Hematopoietic multipotent progenitor cell treated with erythropoietin and hydrocortisone succinate and interleukin-3 and kit ligand, for 17 days (in vitro differentiated cells): ENCODE data around the gene MESP2.

ENCODE experiments used
- DNase-seq: peaks from one replicate; pipeline ENCODE4 v3.0.0-alpha.2; 2015; ENCODE audit warnings: low spot score

The MESP2 gene

GRCh38 chr15:89802231-89802928 lies 26.2 kb downstream of the MESP2 start:
- DNase-seq: no peak

DNA sequence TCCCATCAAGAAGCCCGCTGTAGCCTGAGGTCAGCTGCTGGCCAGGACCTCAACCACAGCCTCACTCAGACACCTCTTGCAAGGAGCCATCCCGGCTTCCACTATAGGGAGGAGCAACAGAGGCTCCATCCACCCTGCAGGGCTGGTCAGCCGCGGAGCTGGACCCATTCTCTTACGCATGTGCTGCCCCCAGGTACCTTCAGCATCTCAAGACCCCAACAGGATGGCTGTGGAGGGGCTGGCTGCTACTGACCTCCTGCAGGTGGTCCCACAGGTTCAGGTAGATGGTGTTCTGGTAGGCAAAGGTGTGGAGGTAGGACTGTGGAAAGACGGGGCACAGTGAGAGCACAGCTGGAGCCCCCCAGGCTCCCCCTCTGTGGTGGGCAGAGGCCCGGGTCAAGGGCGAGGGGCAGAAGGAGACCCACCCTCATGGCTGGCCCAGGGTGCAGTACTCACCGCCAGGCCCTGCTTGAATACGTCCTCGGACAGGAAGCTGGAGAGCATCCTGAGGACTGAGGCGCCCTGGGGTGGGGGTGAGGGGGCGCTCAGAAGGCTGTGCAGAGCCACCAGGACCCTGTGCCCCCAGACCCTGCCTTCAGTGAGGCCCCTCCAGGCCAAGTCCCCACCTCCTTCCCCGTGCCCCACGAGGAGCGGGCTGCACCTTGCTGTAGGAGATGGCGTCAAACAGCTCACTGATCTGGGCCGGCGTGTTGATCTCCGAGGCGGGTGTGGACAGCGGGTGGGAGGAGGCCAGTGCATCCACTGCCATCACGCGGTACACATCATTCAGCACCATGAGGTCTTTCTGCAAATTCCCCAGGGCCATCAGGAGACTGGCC lies 27.1 kb downstream of the MESP2 start:
- no peak for DNase-seq

- no peak for DNase-seq
Measured at GRCh38 chr15:89803941-89804800, 28.0 kb downstream of the MESP2 start.

DNA sequence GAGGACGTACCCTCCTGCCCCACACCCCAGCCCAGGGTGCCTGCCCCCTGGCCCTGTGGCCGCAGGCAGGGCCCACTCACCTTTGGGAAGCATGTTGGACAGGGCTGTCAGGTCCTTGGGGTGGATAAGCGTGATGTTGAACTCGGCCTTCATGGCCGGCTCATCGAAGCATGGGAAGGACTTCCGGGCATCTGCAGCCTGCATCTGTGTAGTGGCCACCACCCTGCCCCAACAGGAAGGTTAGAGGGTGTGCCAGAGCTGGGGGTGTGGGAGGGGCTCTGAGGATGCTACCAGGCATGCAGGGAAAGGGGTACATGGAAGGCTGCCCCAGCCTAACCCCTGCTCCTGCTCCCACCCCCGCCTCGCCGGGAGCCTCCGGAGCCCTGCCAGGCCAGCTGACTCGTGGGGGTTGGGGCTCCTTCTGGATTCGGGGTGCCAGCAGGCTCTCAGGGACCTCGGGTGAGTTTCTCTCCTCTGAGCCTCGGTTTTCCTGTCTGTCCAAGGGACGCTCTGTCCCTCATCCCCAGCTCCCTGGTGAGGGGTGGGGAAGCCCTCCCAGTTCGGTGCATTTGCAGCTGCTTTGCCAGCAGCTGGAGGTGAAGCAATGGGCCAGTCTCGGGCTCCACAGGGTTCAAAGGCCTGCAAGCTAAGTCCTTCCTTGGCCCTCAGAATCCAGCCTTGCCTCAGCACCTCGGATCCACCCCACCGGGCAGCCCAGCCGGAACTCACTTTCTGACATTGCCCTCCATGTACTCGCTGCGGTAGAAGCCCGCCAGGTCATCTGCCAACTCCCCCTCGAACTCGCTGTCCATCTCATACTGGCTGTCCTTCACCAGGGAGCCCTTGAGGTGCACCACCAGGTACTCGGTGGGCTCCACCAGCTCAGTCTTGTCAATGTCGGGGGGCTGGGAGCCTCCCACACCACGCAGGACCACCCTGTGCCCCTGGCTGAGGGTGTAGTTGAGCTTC lies 29.4 kb downstream of the MESP2 start:
- no peak for DNase-seq

DNA sequence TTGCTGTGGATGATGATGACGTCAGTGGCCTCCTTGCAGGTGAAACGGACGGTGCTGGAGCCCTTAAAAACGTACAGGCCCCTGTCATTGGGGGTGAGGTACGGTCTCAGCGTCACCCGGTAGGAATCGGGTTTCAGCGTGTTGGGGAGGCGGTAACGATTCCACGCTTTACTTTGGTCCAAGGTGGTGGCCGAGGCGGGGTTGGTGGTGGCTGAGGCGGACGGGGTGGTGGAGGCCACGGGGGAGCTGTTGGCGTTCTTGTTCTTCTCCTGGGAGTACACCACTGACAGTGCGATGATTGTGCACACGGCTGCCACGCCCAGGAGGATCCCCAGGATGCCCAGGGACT lies 30.1 kb downstream of the MESP2 start:
- DNase-seq: no peak

GRCh38 chr15:89806559-89807550 lies 30.7 kb downstream of the MESP2 start:
- no peak for DNase-seq

DNA sequence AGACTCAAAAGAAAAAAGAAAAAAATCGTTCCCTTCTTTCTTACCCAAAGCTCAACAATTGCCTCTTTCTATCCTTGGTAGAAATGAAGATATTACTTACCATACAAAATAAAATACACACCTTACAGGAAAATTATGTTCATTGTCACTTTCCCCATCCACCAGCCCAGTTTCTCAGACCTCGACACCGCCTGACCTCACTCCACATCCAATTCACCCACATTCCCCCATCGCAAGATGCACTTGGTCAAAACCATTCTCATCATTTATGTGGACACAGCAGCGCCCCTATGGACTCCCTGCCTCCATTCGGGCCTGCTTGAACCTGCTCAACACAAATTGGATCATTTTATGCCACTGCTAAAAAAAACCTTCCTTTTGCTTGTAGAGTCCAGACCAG lies 31.6 kb downstream of the MESP2 start:
- no peak for DNase-seq

GRCh38 chr15:89808160-89808870 lies 32.2 kb downstream of the MESP2 start:
- DNase-seq: no peak

DNA sequence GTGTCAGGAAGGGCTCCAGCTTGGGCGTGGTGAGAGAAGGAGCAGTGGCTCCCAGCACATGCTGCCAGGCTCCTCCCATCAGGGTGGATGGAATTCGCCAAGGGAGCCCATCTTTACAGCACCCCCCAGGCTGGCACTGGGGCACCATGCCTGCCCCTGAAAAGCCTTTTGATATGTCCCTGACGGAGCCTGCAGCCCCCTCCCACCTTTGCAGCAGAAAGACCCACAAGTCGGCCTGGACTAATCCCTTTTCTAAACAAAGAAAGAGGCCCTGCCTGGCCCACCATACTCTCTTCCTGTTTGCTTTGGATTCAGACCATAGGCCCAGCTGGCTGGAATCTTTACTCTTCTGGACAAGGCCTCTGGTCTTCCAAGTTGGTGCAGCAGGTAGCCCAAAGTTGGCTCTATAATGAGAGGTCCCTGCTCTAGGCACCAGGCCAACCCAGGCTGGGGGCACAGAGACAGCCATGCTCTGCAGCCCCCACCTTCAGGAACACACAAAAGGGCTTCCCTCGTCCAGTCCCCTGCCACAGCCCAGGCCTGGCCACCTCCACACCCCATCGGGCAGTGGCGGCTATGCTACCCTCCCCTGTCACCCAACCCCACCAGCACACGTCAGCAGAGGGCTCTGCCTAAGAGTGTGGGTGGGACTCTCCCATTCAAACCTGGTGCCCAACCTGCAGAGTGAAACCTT lies 33.1 kb downstream of the MESP2 start:
- DNase-seq: no peak

DNA sequence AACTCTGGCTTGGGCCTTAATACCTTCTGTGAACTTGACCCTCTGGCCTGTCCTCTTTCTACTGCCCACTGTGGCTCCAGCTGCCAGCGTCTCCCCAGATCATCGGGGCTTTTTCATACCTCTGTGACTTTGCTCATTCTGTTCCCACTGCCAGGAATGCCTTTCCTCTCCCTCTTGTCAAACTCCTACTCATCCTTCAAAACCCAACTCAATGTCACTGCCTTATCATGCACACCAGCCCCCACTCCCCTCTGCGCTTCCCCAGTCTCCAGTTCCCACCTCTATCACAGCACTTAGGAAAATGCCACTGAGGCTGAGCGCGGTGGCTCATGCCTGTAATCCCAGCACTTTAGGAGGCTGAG lies 33.6 kb downstream of the MESP2 start:
- DNase-seq: no peak

- DNase-seq: no peak
Measured at GRCh38 chr15:89810837-89811236, 34.7 kb downstream of the MESP2 start.

- DNase-seq: no peak
Measured at GRCh38 chr15:89812011-89812846, 36.1 kb downstream of the MESP2 start.

DNA sequence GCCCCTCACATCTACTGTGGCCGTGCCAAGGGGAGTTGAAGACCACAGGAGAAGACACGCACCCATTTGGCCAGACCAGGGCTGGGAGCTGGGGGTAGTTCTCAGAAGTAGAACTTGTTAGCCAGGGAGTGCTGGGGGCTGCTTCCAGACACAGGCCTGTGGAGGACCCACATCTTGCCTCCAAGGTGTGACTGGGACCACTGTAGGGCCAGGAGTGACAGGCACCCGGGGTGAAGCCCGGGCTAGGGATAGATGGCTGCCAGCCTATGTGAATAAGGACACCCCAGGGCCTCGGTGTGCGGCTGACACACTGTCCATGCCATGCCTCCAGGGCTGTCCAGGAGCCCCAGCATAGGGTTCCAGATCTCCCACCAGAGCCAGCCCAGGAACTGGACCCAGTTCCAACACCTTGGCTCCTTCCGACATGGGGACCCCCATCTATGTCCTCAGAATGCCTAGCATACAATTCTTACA lies 36.8 kb downstream of the MESP2 start:
- DNase-seq: no peak

DNA sequence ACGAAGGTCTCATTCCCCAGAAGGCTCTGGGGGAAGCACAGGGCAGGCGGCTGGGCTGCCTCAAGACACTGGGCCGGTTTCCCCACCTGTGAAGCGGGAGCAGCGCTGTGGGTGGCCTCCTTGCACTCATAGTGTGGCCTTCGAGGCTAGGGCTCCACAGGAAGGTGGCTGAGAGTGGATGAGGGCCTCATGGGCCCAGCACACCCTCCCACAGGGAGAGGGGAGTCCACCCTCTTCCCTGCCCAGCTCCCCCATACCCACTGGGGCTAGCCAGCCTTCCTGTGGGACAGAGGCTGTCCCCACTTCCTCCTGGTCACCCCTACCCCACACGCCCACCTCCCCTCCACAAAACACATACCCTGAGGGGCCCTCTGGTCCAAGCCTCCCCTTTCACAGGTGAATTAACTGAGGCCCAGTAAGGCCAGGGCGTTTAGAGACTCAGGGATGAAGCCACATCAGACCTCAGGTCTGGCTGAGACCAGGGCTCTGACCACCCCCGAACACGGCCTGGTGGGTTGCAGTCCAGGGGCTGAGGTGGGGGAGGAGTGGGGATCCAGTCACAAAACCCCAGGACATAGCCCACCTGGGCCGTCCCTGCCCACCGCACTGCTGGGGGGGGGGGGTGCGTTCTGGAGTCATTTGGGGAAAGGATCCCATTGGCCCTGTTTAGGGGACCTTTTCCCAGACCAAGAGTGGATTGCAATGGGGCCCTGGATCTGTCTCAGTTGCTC lies 37.4 kb downstream of the MESP2 start:
- no peak for DNase-seq

DNA sequence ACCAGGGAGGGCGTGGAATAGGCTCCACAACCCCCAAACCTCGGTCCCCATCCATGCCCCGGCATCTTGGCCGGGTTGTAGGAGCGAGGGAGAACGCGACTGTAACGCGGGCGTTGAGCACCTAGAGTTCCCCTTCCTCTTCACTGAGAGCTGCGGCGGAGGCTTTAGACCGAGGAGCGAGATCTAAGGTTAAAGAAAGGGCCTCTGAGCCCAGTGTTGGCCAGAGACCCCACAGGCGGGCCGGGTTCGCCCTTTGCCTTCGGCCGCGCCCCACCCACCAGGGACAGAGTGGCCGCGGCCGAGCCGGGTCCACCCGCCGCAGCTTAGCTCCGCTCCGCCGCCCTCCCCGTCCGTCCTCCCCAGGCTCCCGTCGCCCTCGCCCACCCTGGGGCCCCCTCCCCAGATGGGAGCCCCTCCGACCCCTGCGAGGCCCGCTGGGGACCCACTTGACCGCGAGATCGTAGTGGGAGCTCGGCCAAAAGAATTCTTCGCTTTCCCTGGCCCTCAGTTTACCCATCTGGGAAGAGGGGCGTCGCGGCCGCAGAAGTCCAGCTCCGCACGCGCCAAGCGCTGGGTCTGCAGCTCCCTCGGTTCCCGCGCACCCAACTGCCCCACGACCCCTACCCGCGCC lies 38.1 kb downstream of the MESP2 start:
- no peak for DNase-seq

GRCh38 chr15:89815769-89816168 lies 39.6 kb downstream of the MESP2 start:
- no peak for DNase-seq
